Activated CD4-positive, alpha-beta T cell treated with anti-CD3 and anti-CD28 coated beads for 24 hours (primary cell): ENCODE results near the gene IGFN1.
"Not testable (repeated sequence)": the region's sequence is repeated elsewhere in the genome, so short reads cannot be mapped to it uniquely, and the experiment has no call there.

Source experiments
- DNase-seq, 2 donors: peaks; one replicate each; pipeline ENCODE4 v3.0.0-alpha.2; 2020; ENCODE audit warnings: low read depth in 2 of 2

IGFN1 gene

DNA sequence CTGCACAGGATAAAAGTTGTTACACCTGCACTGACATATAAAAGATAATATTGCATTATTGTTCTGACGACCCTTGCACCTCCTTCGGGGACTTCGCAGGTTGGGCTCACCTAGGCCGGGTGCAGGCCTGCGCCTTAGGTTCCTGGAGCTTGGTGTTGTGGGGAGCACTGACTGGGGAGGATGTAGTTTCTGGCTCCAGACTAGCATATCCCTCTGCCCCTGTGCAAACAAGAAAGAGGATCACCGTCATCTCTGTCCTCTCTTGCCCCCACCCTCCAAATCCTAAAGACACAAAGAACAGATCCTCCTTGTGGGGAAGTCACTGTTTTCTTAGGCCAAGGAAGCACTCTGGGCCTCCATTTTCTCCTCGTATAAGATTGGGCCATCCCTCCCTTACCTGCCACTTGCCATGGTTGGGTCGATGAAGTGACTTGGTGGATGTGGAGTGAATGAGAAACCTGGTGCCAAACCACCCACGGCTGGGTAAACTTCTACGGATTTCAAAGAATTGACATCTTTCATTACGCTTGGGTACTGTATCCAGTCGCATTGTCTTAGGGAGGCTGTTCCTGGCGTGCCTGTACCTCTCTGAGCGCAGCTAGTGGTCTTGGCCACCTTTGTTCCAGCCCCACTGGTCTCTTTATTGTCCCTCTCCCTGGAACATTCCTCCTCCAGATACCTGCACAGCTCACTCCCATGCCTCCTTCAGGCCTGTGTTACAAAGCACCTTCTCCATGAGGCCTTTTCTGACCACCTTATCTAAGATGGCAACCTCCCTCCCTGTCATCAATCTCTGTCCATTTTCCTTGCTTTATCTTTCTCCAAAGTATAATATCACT lies 58.3 kb downstream of the IGFN1 start:
- DNase-seq: no peak

DNA sequence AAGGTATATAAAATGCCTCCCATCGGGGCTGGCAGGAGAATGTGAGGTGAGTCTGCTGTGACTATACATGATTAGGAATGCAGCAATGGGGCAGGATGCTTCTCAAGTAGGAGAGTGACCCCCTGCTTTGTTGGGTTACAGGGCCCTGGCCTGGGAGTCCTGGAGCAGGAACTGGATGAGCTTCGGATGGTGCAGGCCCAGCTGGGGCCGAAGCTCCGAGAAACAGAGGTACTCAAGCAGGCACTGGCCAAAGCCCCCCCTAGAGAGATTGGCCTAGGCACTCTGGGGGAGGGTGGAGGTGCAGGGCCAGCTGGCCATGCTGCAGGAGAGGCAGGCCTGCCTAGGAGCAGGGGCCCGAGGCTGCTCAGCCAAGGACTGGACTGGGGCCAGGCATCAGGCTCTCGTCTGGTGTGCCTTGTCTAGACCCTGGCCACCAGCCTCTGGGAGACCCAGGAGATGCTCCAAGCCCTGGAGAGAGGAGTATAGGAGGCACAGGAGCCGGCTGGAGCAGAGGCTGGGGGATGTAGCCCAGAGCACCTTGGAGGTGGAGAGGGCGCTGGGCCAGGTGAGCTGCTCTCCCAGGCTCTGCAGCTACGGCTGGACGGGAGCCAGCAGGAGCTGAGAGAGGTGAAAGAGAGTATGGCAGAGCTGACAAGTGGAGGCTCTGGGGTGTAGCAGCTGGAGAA lies 59.8 kb downstream of the IGFN1 start:
- no peak for DNase-seq

DNA sequence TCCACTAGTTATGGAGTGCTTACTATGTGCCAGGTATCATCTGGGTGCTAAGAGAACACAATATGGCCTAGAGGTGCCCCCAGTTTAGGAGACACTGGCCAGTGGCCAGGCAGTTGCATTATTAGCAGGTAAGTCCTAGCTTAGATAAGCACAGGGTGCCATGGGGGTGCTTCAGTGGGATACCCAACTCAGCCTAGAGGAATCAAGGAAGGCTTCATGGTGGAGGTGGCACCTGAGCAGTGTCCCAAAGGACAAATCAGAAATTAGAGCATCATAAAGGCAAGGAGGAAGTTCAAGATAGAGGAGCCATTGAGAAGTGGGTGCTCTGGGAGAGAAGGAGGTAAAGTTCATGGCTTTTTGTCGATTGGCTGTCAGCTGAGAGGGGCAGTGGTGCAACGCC lies 60.8 kb downstream of the IGFN1 start:
- no peak for DNase-seq

DNA sequence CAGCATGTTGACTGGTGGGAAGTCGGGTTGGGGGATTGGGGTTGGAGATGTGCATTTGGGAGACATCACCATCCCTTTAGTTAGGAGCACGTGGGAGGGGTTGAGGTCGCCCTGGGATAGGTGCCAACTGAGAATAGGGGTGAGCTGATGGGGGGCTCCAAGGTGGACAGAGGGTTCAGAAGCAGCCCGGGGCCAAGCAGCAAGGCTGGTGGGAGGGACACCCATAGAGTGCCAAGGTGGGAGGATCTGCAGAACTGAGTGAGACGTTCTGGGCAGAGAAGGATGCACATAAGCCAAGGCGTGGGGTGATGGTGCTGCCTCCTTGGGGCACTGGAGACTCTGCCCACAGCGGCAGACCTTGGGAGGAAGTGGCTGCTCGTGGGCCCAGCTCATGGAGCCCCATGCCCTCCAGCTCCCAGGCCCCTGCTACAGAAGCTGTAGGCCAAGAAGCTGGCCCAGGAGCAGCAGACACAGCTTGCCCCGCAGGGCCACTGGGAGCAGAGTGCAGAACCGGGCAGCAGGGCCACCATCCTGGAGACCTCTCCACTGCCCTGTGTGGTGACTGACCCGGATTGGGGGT lies 61.3 kb downstream of the IGFN1 start:
- no peak for DNase-seq

DNA sequence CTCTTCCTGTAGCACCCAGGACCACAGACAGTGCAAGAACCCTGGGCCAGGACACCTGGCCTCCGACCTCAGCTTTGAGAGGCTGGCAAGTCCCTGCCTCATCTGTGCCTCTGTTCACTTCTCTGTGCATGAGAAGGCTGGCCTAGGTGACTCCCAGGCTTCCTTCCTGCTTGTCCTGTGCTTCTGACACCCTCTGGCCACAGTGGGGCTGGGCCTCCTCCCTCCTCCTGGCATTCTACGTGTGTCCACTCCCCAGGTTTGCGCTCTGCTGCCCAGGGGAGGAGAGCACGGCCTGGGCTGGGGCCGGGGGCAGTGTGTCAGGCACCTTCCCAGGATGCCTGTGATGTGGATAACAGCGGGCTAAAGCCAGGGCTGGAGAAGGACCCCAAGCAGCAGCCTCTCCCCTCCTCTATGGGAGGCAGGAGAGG lies 62.3 kb downstream of the IGFN1 start:
- DNase-seq: no peak

DNA sequence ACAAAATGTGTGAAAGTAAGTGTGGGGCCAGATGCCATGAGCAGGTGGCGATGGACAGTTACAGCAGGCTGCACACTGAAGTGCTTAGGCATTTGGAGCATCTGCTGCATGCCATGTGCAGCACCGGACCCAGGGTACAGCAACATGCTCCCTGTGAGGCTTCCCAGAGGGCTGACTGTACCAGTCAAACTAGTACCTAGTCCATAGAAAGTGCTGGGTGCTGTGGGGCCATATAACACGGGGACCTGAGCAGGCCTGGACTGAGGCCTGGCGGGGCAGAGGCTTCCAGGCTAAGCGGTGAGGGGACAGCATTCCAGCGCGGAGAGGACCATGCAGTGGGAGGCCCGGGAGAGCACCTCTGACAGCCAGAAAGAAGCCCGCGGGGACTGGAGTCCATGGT lies 62.8 kb downstream of the IGFN1 start:
- no peak for DNase-seq

DNA sequence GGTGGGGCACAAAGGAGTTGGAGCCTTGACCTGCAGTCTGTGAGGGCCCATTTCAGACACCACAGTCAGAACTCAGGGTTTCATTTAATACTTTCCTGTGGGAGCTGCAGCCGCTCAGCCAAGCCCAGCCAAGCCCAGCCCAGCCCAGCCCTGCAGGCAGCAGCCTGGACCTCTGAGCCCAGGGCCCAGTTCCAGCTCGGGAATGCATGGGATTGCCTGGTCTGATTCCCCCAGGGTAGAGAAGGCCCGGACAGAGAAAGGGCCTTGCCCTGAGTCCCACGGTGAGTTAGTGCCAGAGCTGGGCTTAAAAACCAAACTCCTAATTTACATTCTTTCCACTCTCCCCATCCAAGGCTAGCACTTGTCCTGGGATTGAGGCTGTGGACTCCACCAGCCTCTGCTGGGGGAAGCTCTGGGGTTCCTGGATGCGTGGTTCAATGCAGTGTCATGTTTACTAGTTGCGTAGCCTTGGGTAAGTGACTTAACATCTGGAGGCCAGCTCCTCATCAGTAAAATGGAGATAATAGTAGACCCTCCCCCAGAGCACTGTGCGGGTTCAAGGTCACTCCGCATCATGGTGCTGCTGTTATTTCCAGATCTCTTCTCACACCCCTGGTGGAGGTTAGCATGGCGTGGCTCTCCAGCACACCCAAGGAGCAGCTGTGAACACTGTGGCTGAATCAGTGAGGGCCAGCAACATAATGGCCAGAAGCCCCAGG lies 63.4 kb downstream of the IGFN1 start:
- DNase-seq: no peak

DNA sequence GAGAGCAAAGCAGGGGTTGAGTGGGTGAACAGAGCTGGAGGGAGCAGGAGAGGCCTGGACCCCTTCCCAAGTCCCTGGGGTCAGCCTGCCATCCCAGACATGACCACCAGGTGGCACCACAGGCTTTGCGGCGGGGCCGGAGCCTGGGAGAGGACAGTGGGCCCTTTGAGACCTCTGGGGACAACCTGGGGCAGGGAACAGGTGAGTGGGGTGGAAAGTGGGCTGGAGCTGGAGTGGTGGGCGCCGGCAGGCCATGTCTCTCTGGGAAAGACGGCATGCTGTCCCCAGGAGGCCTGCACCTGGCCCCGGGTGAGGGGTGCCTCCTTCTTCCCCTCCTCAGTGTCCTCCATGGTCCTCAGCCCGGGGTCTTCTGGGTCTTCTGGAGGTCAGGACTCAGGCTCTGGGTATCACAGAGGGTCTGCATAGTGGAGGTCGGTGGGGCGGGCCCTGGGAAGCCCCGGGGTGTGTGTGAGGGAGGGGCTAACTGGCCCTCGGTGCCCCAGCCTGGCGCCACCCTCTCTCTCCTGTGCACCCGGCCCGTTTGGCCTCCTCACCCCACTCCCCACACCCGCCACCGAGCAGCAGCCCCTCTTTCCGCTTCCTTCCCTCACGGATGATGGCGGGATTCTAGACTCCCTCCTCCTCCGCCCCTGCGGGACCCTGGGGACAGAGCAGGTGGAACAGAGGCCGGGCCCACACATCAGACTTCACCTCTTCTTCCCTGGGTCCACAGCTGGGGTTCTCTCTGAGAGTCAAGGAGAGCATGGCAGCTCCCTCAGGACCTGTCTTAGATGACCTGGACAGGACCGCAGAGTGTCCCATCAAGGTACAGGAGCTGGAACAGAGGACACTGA lies 64.2 kb downstream of the IGFN1 start:
- peak; percentile 55 to 62 for DNase-seq

DNA sequence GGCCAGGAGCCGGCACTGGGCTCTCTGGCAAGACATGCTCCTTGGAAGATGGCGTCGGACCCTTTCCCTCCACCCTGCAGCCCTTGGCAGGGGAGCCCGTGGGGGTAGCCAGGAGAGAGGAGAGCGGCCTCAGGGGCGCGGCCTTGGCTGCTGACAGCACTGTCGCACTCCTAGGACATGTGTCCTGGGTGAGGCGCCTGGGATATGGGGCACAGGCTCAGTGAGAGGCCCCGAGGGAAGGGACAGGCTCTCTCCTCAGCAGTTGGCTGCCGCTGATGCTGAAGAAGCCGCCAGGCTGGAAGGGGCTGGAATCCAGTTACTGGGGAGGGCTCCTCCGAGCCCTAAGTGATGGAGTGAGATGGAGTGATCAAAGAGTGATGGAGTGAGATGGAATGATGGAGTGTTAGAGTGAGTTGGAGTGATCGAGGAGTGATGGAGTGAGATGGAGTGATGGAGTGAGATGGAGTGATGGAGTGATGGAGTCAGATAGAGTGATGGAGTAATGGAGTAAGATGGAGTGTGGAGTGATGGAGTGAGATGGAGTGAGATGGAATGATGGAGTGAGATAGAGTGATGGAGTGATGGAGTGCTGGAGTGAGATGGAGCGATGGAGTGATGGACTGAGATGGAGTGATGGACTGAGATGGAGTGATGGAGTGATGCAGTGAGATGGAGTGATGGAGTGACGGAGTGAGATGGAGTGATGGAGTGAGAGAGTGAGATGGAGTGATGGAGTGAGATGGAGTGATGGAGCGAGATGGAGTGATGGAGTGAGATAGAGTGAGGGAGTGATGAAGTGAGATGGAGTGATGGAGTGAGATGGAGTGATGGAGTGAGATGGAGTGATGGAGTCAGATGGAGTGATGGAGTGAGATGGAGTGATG lies 65.1 kb downstream of the IGFN1 start:
- no peak for DNase-seq

DNA sequence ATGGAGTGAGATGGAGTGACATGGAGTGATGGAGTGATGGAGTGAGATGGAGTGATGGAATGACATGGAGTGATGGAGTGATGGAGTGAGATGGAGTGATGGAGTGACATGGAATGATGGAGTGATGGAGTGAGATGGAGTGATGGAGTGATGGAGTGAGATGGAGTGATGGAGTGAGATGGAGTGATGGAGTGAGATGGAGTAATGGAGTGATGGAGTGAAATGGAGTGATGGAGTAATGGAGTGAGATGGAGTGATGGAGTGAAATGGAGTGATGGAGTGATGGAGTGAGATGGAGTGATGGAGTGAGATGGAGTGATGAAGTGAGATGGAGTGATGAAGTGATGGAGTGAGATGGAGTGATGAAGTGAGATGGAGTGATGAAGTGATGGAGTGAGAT lies 67.5 kb downstream of the IGFN1 start:
- not testable (repeated sequence) for DNase-seq

DNA sequence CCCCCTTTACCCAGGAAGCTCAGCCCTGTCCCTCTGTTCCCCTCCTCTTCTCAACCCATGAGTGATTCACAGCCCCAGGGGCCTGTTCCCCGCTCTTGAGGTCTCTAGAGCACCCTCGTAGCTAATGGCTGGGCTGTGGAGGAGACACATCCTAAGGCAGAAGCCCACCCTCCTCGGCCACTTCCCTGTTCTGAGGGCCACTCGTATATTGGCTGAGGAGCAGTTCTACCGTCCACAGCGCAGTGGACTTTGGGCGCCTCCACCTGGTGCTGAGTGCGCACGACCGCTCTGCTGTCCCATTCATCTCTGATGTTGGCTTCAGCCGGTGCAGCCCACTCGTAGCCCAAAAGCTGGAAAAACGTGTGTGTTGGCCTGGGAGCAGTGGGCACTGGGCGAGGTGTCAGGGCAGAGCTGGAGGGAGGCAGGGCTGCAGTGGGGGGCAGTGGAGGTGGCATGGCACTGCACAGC lies 68.2 kb downstream of the IGFN1 start:
- no peak for DNase-seq

DNA sequence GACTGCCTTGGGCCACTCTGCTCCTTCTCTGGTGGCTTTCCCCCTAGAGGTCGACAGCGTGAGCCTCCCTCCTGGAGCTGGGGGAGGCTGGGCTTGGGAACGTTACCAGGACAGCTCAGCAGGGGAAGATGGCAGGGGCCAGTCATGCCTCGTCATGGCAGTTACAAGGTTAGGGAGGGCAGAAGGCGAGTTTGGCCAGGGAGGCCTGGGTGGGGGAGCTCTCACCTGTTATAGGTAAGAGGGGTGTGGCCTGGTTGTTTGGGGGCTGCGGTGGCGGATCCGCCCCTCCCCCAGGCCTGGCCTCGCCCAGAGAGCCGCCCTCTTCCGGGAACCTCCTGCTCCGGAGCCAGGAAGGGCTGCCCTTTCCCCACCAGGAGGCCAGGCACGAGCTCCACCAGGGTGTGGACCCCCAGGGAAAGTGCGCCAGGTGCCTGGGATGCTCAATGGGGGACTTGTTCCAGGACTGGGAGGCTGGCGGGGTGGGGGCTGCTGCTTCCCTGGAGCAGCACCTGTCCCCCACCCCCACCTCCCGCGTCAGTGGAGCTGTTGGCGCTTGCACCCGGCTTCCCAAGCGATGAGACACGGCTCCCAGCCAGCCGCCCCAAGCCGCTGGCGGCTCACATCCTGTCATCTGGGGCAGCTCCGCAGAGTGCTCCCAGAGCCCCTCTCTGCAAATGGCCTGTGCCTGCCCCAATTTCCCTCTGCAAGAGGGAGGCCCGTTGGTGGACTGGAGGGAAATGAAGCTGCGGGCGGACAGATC lies 69.0 kb downstream of the IGFN1 start:
- DNase-seq: no peak

DNA sequence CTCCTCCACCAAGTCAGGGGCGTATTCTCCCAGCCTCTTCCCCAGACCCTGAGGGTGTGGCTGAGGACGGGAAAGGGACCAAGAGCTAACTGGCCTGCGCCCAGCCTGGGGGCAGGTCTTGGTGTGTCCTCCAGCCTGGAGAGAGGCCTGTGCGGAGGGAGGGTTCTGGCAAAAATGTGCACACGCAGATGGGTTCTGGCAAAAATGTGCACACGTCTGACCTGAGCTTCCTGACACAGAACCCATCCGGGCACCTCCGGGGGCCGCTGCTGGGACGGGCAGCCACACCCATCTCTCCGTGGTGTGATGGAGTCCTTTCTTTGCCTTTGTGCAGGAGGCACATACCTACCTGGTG lies 69.6 kb downstream of the IGFN1 start:
- DNase-seq: no peak

DNA sequence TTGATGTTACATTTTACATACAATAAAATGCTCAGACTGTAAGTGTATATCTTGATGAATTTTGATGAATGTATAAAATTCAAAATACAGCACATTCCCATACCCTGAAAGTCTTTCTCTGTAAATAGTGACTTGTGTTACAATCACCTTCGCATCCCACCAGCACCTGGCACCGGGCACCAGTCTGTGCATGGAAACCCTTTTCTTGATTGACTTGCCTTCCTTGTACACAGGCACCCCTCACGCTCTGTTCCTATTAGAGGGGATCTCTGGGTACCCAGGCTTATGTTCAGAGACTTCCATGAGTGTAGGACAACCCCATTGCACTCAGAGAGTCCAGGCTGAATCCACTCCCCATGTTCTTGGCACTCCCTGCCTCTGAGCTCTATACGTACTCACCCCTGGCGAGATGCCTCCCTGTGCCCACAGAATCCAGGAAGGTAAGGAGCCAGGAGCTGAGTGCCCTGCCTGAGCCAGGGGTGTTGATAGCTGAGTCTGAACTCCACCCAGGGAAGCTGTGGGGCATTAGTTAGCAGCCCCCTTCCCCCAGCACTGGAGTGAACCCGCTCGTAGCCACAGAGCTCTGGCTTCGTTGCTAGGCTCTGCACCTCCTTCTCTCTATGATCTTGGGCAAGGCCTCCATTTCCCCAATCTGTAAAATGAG lies 70.2 kb downstream of the IGFN1 start:
- DNase-seq: no peak

DNA sequence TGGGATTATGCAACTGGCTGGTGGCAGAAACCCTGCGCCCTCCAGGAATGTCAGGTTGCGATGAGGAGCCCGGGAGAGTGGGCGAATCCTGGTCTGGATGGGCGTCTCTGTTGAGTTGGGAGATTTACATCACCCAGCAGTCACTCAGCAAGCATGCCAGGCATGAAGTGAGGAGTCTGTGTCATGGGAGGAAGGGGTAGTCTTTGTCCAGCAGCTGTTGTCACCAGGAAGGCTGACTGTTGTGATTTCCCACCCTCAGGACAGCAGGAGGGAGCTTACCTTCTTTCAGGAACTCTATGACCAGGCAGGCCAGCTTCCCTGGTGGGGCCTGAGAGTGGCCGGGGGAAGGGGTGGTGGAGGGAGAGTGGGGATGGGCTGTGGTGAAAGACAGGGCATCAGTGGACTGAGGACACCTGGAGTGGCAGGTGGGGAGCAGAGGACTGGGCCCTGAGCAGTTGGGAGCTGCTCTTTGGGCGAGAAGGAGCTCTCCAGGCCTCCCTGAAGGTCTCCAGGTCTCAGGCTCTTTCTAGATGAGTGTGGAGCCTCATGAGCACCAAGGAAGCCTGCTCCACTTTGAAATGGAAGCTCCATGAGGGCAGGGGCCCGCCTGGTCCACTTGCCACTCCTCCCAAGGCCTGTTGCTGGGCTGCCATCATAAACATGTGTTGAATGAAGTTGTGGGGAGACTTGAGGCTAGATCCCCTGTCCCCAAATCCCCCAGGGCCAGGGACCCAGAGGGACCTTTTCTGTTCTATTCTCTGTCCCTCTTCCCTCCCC lies 71.3 kb downstream of the IGFN1 start:
- no peak for DNase-seq

DNA sequence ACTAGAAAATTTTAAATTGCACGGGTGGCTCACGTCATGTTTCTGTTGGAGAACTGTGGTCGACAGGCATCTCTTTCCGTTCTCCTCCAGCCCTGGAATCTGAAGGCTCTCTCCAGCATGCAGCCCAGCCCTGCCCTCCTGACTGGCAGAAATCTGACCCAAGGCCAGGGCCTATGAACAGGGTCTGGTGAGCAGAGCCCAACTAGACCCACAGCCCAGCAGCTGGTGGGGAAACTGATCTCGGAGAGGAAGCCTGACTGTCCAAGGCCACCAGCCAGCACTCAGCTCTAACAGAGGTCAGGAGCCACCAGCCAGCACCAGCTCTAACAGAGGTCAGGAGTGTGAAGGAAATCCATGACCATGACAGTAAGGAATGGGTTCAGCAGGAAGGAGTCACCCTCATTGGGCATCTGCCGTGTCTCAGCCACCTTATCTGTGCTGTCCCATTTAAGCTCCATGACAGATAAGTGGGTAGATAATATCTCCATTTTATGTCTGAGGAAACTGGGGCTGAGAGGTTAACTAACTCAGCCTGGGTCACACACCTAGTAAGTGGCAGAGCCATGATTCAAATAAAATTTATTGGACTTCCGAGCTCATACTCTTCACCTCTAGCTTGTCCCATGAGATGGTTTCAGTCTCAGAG lies 72.5 kb downstream of the IGFN1 start:
- DNase-seq: no peak

DNA sequence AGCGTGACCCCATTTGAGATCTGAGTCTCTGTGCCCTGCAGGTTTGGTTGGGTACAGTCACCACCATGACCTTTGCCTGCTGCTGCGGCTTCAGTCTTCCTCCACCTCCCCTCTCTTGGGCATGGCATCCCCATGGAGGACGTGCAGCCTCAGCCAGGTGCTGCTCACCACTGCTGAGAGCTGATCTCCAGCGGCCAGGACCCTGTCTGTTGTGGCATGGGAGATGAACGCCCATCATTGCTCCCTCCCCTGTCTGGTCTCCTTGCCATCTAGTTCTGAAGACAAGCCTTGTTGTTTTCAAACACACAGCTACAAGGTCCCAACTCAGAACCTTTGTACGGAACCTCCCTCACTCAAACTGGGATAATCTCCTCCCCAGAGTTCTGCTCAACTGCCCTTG lies 73.4 kb downstream of the IGFN1 start:
- no peak for DNase-seq

DNA sequence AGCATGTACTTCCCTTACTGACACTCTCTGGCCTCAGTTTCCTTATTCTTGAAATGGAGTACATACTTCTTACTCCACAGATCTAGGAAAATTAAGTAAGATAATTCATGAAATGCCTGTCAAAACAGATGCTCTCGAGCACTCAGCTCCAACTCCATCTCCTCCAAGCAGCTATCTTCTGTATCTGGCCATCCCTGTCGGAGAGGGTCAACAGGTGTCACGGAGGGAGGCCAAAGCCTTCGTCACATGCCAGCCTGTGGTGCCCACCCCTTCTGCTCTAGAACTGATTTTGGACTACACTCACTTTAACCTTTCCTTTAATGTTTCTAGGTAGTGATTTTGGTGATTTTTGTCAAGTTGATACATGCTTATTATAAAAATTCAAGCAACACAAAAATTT lies 73.9 kb downstream of the IGFN1 start:
- DNase-seq: no peak
